ENCODE data around the gene SCG3.

Gene SCG3

GRCh38 chr15:51678096-51678495 lies 3.2 kb upstream of the SCG3 start:
- no peak for DNase-seq (ENCODE audit: low spot score)

GRCh38 chr15:51680321-51680720 lies 982 bp upstream of the SCG3 start:
- DNase-seq (ENCODE audit: low spot score), result no peak

GRCh38 chr15:51687565-51687964 lies 6.3 kb downstream of the SCG3 start:
- no peak for DNase-seq (ENCODE audit: low spot score)

GRCh38 chr15:51688863-51689262 lies 7.6 kb downstream of the SCG3 start:
- no peak for DNase-seq (ENCODE audit: low spot score)

- no peak for DNase-seq (ENCODE audit: low spot score)
These were observed 10.9 kb downstream of the SCG3 start for GRCh38 chr15:51692154-51692553.

GRCh38 chr15:51696566-51696965 lies 15.3 kb downstream of the SCG3 start:
- DNase-seq (ENCODE audit: low spot score), result no peak

GRCh38 chr15:51697163-51697562 lies 15.9 kb downstream of the SCG3 start:
- no peak for DNase-seq (ENCODE audit: low spot score)

GRCh38 chr15:51699373-51699772 lies 18.1 kb downstream of the SCG3 start:
- no peak for DNase-seq (ENCODE audit: low spot score)

GRCh38 chr15:51702710-51703109 lies 21.4 kb downstream of the SCG3 start:
- DNase-seq (ENCODE audit: low spot score), result no peak

- DNase-seq (ENCODE audit: low spot score), result no peak
These were observed 25.0 kb downstream of the SCG3 start for GRCh38 chr15:51706291-51706690.

GRCh38 chr15:51706926-51707608 lies 25.8 kb downstream of the SCG3 start:
- no peak for DNase-seq (ENCODE audit: low spot score)

GRCh38 chr15:51708013-51708412 lies 26.7 kb downstream of the SCG3 start:
- DNase-seq (ENCODE audit: low spot score), result no peak

GRCh38 chr15:51709031-51709430 lies 27.7 kb downstream of the SCG3 start:
- DNase-seq (ENCODE audit: low spot score), result no peak

GRCh38 chr15:51714162-51714561 lies 32.9 kb downstream of the SCG3 start:
- DNase-seq (ENCODE audit: low spot score), result no peak

GRCh38 chr15:51714911-51715310 lies 33.6 kb downstream of the SCG3 start:
- no peak for DNase-seq (ENCODE audit: low spot score)

- DNase-seq (ENCODE audit: low spot score), result no peak
These were observed 36.9 kb downstream of the SCG3 start for GRCh38 chr15:51718219-51718618.

GRCh38 chr15:51718746-51719145 lies 37.4 kb downstream of the SCG3 start:
- no peak for DNase-seq (ENCODE audit: low spot score)

GRCh38 chr15:51720201-51720995 lies 39.1 kb downstream of the SCG3 start:
- no peak for DNase-seq (ENCODE audit: low spot score)

- no peak for DNase-seq (ENCODE audit: low spot score)
These were observed 40.1 kb downstream of the SCG3 start for GRCh38 chr15:51721199-51721960.

GRCh38 chr15:51724199-51724598 lies 42.9 kb downstream of the SCG3 start:
- DNase-seq (ENCODE audit: low spot score), result no peak

GRCh38 chr15:51724673-51725072 lies 43.4 kb downstream of the SCG3 start:
- no peak for DNase-seq (ENCODE audit: low spot score)

- DNase-seq (ENCODE audit: low spot score), result peak; percentile 19
These were observed 45.2 kb downstream of the SCG3 start for GRCh38 chr15:51726302-51727073.

Measured in HuH-7.5 (cell line).